GM12892 (cell line): Measurements from ENCODE around the gene CACNB3.

ENCODE experiments used
- POLR2A ChIP-seq: IDR thresholded peaks from 2 replicates; pipeline ENCODE4 v1.6.1; 2011; ENCODE audit warnings: low read depth, low read length, control low read depth
- POLR2AphosphoS5 ChIP-seq: IDR thresholded peaks from 2 replicates; pipeline ENCODE4 v1.6.1; 2011; ENCODE audit warnings: low read depth, low read length, control low read depth
- TAF1 ChIP-seq: IDR thresholded peaks from 2 replicates; pipeline ENCODE4 v1.6.1; 2011; ENCODE audit warnings: low read depth, mild to moderate bottlenecking, control low read depth, low read length, borderline replicate concordance

GRCh38 chr12:48863291-48863690 is 45.0 kb downstream of the CACNB3 start:
- TF ChIP-seq POLR2A (no peak), TAF1 (no peak), POLR2AphosphoS5 (no peak)
